K562 (cell line): ENCODE results near the gene PLXNB1. TPM values are rescaled to one million over a fixed set of nuclear protein-coding genes. Genes with fewer than 3 reads are reported as not detected.

ENCODE experiments used
- CBX8 ChIP-seq: fragments of 200-600 bp; sonication (generic); IDR thresholded peaks from 2 replicates; pipeline ENCODE4 v1.6.1; 2012; ENCODE audit warnings: borderline replicate concordance, mixed run types, low read depth, mild to moderate bottlenecking, moderate library complexity, mixed read lengths, low read length, control low read depth, inconsistent platforms; ENCODE audit not compliant: poor library complexity, severe bottlenecking; ENCODE audit errors: extremely low read depth
- EWSR1 ChIP-seq: fragments of 450-650 bp; IDR thresholded peaks from 2 replicates; pipeline ENCODE4 v1.6.1; 2018; ENCODE audit warnings: borderline replicate concordance, mild to moderate bottlenecking, low read depth, moderate library complexity; ENCODE audit not compliant: partially characterized antibody
- KAT7 ChIP-seq: sonication (generic); formaldehyde crosslinking; IDR thresholded peaks from 2 replicates; pipeline ENCODE4 v1.8.0; 2022; ENCODE audit warnings: missing genetic modification reagents, mild to moderate bottlenecking, borderline replicate concordance
- KLF6 ChIP-seq: fragments of 250-450 bp; sonication (Bioruptor Pico); IDR thresholded peaks from 2 replicates; pipeline ENCODE4 v1.4.0; 2020; ENCODE audit warnings: mild to moderate bottlenecking, moderate library complexity, borderline replicate concordance
- MEF2A ChIP-seq: IDR thresholded peaks from 2 replicates; pipeline ENCODE4 v1.6.1; 2011; ENCODE audit warnings: low read depth, mild to moderate bottlenecking, low read length, moderate library complexity; ENCODE audit not compliant: control insufficient read depth
- NFIC ChIP-seq: fragments of 450-650 bp; IDR thresholded peaks from 2 replicates; pipeline ENCODE4 v1.6.1; 2017; ENCODE audit warnings: mild to moderate bottlenecking, inconsistent platforms
- PBX2 ChIP-seq, 2 experiments: IDR thresholded peaks in 1 of 2; conservative IDR thresholded peaks in 1 of 2; 2 replicates each; pipeline ENCODE4 v1.6.1; 2016; ENCODE audit warnings: low read depth in 2 of 2, mild to moderate bottlenecking in 1 of 2, missing compliant biosample characterization in 1 of 2, missing genetic modification characterization in 1 of 2, moderate library complexity in 1 of 2
- RFX1 ChIP-seq: fragments of 450-650 bp; IDR thresholded peaks from 2 replicates; pipeline ENCODE4 v1.6.1; 2016; ENCODE audit warnings: mild to moderate bottlenecking, moderate library complexity
- SRF ChIP-seq, 2 experiments: fragments of 250-450, 450-650 bp in 1 of 2; sonication (Bioruptor Pico) in 1 of 2; sonication (generic) in 1 of 2; formaldehyde crosslinking; IDR thresholded peaks; 2 replicates each; pipeline versions ENCODE4 v1.5.0 to v1.5.1; 2020 to 2022; ENCODE audit warnings: mild to moderate bottlenecking in 1 of 2, missing genetic modification reagents in 1 of 2
- TEAD1 ChIP-seq, 2 experiments: fragments of 450-650 bp in 1 of 2; sonication (generic) in 1 of 2; formaldehyde crosslinking; IDR thresholded peaks; 2 replicates each; pipeline versions ENCODE4 v1.4.0 to v1.8.0; 2020 to 2022; ENCODE audit warnings: mild to moderate bottlenecking in 2 of 2, missing genetic modification reagents in 1 of 2
- UBTF ChIP-seq, 2 experiments: IDR thresholded peaks; 2 replicates each; pipeline ENCODE4 v1.6.1; 2012; ENCODE audit warnings: improper control_type of control experiment in 2 of 2, low read depth in 2 of 2, low read length in 2 of 2, borderline replicate concordance in 1 of 2
- YY1 ChIP-seq, 3 experiments: IDR thresholded peaks; 2 replicates each; pipeline ENCODE4 v1.6.1; 2011; ENCODE audit warnings: low read length in 2 of 3, mild to moderate bottlenecking in 2 of 3, moderate library complexity in 2 of 3, borderline replicate concordance in 1 of 3, control low read depth in 1 of 3, low read depth in 1 of 3; ENCODE audit not compliant: insufficient read depth in 3 of 3, insufficient replicate concordance in 2 of 3, control insufficient read depth in 1 of 3, insufficient read length in 1 of 3; ENCODE audit errors: extremely low read depth in 1 of 3
- ZBED1 ChIP-seq: IDR thresholded peaks from 2 replicates; pipeline ENCODE4 v1.6.1; 2014
- ZNF140 ChIP-seq: fragments of 250-450 bp; sonication (Bioruptor Pico); IDR thresholded peaks from 2 replicates; pipeline ENCODE4 v1.8.0; 2021; ENCODE audit warnings: moderate library complexity, mild to moderate bottlenecking, inconsistent platforms
- ZNF347 ChIP-seq: fragments of 450-650 bp; formaldehyde crosslinking; IDR thresholded peaks from 2 replicates; pipeline ENCODE4 v1.4.0; 2020; ENCODE audit warnings: low read depth, mild to moderate bottlenecking, moderate library complexity
- ZNF431 ChIP-seq: sonication (generic); formaldehyde crosslinking; IDR thresholded peaks from 2 replicates; pipeline ENCODE4 v1.8.0; 2022; ENCODE audit warnings: mild to moderate bottlenecking, missing genetic modification reagents
- ZNF764 ChIP-seq: fragments of 250-450 bp; sonication (Bioruptor Pico); IDR thresholded peaks from 2 replicates; pipeline ENCODE4 v1.4.0; 2020; ENCODE audit warnings: low read depth, mild to moderate bottlenecking, moderate library complexity
- ZNF830 ChIP-seq: fragments of 250-450 bp; sonication (Bioruptor Pico); IDR thresholded peaks from 2 replicates; pipeline ENCODE4 v1.5.0; 2021; ENCODE audit warnings: mild to moderate bottlenecking
- ZSCAN29 ChIP-seq: fragments of 450-650 bp; IDR thresholded peaks from 2 replicates; pipeline ENCODE4 v1.6.1; 2017
- polyA plus RNA-seq, 8 experiments: library from polyadenylated mRNA; depleted of rRNA in 4 of 8; stranded (reverse) in 5 of 8; unstranded in 3 of 8; fragments of >200 nt; fragmentation: Nextera tagmentation in 2 of 8; fragmentation: Illumina TruSeq in 1 of 8; extraction: Ambion mirVana in 2 of 8; extraction: Trizol in 1 of 8; gene quantifications; 2 replicates each; pipeline versions ENCODE4 v1.2.1 to v1.2.3, GENCODE V29; 2011 to 2014; ENCODE audit warnings: inconsistent platforms in 1 of 8, missing spikeins in 1 of 8
- total RNA-seq, 7 experiments: library from RNA; depleted of rRNA in 6 of 7; stranded (reverse); fragments of >200 nt in 6 of 7; fragmentation: Illumina TruSeq in 2 of 7; extraction: Trizol in 2 of 7; gene quantifications; 2 replicates each; pipeline versions ENCODE4 v1.2.1 to v1.2.3, GENCODE V29; 2011 to 2021; ENCODE audit warnings: low replicate concordance in 1 of 7
- TF ChIP-seq, protein P1 (sequence below): sonication (generic); formaldehyde crosslinking; IDR thresholded peaks from 2 replicates; pipeline ENCODE4 v1.8.1; 2022; ENCODE audit warnings: missing genetic modification reagents

The PLXNB1 gene
- total and polyA plus RNA-seq, 9 of the 15 experiments (the other 6 are each of a cell fraction or from before 2014, with no cell fraction given) = 0.17 to 17.4 (median 6.0) TPM

DNA sequence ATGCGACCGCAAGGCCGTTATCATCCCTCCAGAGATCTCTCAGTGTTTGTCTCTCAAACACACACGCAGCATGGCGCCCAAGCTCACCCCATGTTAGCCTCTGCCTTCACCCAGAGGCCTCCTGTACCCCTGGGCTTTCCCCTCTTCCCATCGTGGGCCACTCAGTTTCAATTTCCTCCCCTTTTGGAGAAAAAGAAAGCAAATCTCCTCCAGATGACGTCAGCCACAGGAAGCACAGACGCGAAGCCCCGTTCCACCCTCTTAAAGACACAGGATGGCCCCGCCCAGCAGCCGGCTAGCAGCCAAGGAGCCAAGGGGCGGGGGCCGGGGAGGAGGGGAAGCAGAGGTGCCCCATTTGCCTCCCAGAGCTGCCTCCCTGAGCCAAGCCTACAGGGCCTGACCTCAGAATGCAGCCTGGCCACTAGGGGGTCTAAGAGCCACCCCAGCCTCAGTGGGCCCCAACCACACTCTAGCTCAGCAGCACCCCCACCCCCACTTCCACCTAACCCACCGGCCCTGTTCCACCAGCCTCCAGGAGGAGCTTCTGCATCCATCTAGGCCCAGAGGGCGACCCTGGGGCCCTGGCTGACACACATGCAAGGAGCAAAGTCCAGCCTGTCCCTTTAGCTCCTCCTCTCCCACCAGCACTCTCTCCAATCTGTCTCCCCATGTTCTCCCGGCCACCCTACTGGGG is 43.2 kb upstream of the PLXNB1 start (continued):
- TF ChIP-seq KLF6 = no peak
- no peak for TF ChIP-seq ZNF830 (CRISPR knock-in tag)
- no peak for TF ChIP-seq ZNF764
- TF ChIP-seq YY1 (IDR thresholded peaks at IDR 0.05; ENCODE audit: borderline replicate concordance in 1 of 3, control insufficient read depth in 1 of 3, extremely low read depth in 1 of 3, insufficient read depth in 3 of 3, insufficient read length in 1 of 3, insufficient replicate concordance in 2 of 3, low read depth in 1 of 3, low read length in 2 of 3) = peak; percentile 17 to 75 (median 45)
- no peak for TF ChIP-seq KAT7 (CRISPR knock-in tag)
- TF ChIP-seq CBX8 = no peak
- no peak for TF ChIP-seq ZSCAN29
- TF ChIP-seq ZNF140 (CRISPR knock-in tag) = no peak
- TF ChIP-seq PBX2 (CRISPR knock-in tag; IDR thresholded peaks at IDR 0.05; ENCODE audit: low read depth) = no peak
- no peak for TF ChIP-seq PBX2 (tag; conservative IDR thresholded peaks at IDR 0.05; ENCODE audit: low read depth)
- no peak for TF ChIP-seq ZNF347 (CRISPR knock-in tag)
- TF ChIP-seq ZBED1 = no peak
- TF ChIP-seq RFX1 = no peak
- TF ChIP-seq, protein P1, sequence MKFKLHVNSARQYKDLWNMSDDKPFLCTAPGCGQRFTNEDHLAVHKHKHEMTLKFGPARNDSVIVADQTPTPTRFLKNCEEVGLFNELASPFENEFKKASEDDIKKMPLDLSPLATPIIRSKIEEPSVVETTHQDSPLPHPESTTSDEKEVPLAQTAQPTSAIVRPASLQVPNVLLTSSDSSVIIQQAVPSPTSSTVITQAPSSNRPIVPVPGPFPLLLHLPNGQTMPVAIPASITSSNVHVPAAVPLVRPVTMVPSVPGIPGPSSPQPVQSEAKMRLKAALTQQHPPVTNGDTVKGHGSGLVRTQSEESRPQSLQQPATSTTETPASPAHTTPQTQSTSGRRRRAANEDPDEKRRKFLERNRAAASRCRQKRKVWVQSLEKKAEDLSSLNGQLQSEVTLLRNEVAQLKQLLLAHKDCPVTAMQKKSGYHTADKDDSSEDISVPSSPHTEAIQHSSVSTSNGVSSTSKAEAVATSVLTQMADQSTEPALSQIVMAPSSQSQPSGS (CRISPR knock-in tag) = peak; percentile 72; the same call in 1 of the 2 replicates
- peak in 1 of 2 experiments; percentile 89; a peak in 1 of 4 replicates for TF ChIP-seq SRF (CRISPR knock-in tag; IDR thresholded peaks at IDR 0.05)
- TF ChIP-seq MEF2A = no peak
- TF ChIP-seq NFIC = peak; percentile 79
- no peak for TF ChIP-seq EWSR1
- TF ChIP-seq TEAD1 (CRISPR knock-in tag; IDR thresholded peaks at IDR 0.05) = no peak
- TF ChIP-seq ZNF431 = no peak
- TF ChIP-seq UBTF (IDR thresholded peaks at IDR 0.05; ENCODE audit: borderline replicate concordance in 1 of 2, low read depth in 2 of 2, low read length in 2 of 2) = peak in 1 of 2 experiments; percentile 3; a peak in 1 of 4 replicates
